NCI-H1436 (cell line): ENCODE measurements around the gene UPF2.
A peak's percentile ranks its signal among the peaks of the same experiment; 100 is the strongest.
"Not testable (repeated sequence)": the region's sequence is repeated elsewhere in the genome, so short reads cannot be mapped to it uniquely, and the experiment has no call there.

Source experiments
- DNase-seq: peaks from one replicate; lab custom pipeline; 2025; lab: John Stamatoyannopoulos, UW

Gene UPF2

GRCh38 chr10:12042409-12042796 is 206 bp downstream of the UPF2 start:
- peak; percentile 6 for DNase-seq

- no peak for DNase-seq
Measured at GRCh38 chr10:12041766-12042408, 722 bp downstream of the UPF2 start.

- DNase-seq = no peak
Measured at GRCh38 chr10:12036073-12036655, 6.4 kb downstream of the UPF2 start.

GRCh38 chr10:12031404-12031803 is 11.2 kb downstream of the UPF2 start:
- DNase-seq = no peak

- no peak for DNase-seq
Measured at GRCh38 chr10:12027539-12027938, 15.1 kb downstream of the UPF2 start.

- no peak for DNase-seq
Measured at GRCh38 chr10:12025591-12025990, 17.0 kb downstream of the UPF2 start.

- no peak for DNase-seq
Measured at GRCh38 chr10:12022580-12023257, 19.9 kb downstream of the UPF2 start.

GRCh38 chr10:12020574-12020973 is 22.0 kb downstream of the UPF2 start:
- no peak for DNase-seq

- DNase-seq = no peak
Measured at GRCh38 chr10:12019283-12019971, 23.2 kb downstream of the UPF2 start.

GRCh38 chr10:12018438-12019282 is 23.9 kb downstream of the UPF2 start:
- no peak for DNase-seq

- DNase-seq = no peak
Measured at GRCh38 chr10:12013926-12014325, 28.7 kb downstream of the UPF2 start.

- not testable (repeated sequence) for DNase-seq
Measured at GRCh38 chr10:12013391-12013790, 29.2 kb downstream of the UPF2 start.

- DNase-seq = no peak
Measured at GRCh38 chr10:12010353-12010752, 32.3 kb downstream of the UPF2 start.

- not testable (repeated sequence) for DNase-seq
Measured at GRCh38 chr10:12008842-12009241, 33.8 kb downstream of the UPF2 start.

GRCh38 chr10:12006671-12007070 is 35.9 kb downstream of the UPF2 start:
- DNase-seq = no peak

GRCh38 chr10:11993834-11994468 is 48.7 kb downstream of the UPF2 start:
- DNase-seq = no peak

GRCh38 chr10:11988924-11989323 is 53.7 kb downstream of the UPF2 start:
- DNase-seq = no peak

- DNase-seq = peak; percentile 68
Measured at GRCh38 chr10:11986593-11987216, 55.9 kb downstream of the UPF2 start.

GRCh38 chr10:11982253-11982652 is 60.4 kb downstream of the UPF2 start:
- no peak for DNase-seq

GRCh38 chr10:11975795-11976194 is 66.8 kb downstream of the UPF2 start:
- DNase-seq = no peak

GRCh38 chr10:11972523-11972922 is 70.1 kb downstream of the UPF2 start:
- not testable (repeated sequence) for DNase-seq
